GM21390 (cell line): ENCODE data around the gene TNIP3.

Source experiments
- ATAC-seq: cut with Tn5 transposase; IDR thresholded peaks from one replicate; pipeline ENCODE4 v1.9.1; 2021; ENCODE audit not compliant: unreplicated experiment

Gene TNIP3

GRCh38 chr4:121140716-121141460 is 23.2 kb downstream of the TNIP3 start:
- no peak for ATAC-seq

- ATAC-seq: peak; percentile 77
These were observed 24.4 kb downstream of the TNIP3 start for GRCh38 chr4:121139533-121140222.

GRCh38 chr4:121138039-121138825 is 25.9 kb downstream of the TNIP3 start:
- no peak for ATAC-seq

DNA sequence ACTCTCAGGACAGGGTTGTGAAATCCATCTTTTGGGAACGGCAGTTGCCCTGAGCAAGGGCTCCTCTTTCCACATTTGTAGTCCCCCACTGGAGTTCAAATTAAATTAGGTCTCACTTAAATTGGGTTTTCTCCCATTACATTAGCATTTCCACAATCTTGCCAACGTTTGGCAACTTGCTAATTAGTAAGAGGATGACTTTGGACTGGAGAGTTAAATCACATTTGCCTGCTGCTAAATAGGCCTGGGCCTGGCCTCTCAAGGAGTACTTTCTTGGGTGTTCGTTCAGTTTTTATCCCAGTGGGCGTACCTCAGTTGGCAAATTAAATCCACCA is 33.8 kb downstream of the TNIP3 start:
- ATAC-seq: no peak

GRCh38 chr4:121129606-121130325 is 34.4 kb downstream of the TNIP3 start:
- ATAC-seq: no peak

DNA sequence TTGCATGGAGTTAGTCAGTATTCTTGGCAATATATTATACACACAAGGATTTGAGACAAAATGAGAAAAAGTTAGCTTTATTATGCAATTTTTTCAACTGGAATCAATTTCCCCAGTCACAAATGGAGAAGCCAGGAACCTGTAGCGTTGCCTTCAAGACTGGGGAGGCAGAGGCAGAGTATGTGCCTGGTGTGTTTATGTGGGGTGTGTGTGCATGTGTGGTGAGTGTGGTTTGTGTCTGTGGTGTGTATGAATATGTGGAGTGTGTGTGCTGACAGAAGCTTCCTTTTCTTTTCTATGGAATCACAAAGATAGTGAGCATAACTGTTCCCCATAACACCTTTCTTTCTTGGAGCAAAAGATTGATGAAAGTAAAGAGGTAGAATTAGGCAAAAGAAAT is 37.0 kb downstream of the TNIP3 start:
- ATAC-seq: no peak

- no peak for ATAC-seq
These were observed 37.6 kb downstream of the TNIP3 start for GRCh38 chr4:121126449-121127006.

- no peak for ATAC-seq
These were observed 38.6 kb downstream of the TNIP3 start for GRCh38 chr4:121125498-121125885.

GRCh38 chr4:121122661-121123060 is 41.5 kb downstream of the TNIP3 start:
- no peak for ATAC-seq

- ATAC-seq: no peak
These were observed 44.4 kb downstream of the TNIP3 start for GRCh38 chr4:121119715-121120114.

DNA sequence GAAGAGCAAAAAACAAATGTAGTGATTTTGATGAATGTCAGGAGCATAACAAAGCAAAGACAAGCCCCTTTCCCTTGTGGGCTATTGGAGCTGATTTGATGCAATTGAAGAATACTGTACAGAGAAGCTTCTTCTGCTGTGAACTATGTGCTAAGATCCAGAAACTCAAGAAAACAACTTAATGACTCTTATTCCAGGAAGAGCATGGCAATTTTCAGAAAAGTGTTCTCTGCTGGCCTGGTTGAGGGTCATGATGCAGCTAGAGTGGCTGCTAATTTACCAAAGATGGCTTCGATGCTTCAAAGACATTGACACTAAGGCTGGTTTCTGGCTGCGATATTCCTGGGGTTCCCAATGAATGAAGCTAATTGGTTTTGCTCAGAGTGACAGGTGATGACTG is 45.8 kb downstream of the TNIP3 start:
- ATAC-seq: no peak

- ATAC-seq: no peak
These were observed 49.4 kb downstream of the TNIP3 start for GRCh38 chr4:121114756-121115155.

DNA sequence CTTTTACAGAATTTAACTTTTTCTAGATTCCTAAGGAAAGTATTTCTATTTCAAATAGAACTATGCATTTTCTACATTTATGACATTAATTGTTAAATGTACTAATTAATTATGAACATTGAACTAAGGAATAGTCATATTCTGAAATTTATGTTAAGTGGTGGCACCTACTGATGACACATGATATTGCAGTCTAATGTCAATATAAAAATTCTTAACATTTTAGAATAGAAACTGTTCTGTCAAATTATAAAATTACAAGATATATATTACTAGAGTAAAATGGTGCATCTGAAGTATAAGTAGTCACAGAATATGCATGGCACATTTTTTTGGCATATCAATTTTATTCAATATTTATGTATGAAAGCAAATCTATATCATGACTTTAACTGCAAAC is 51.6 kb downstream of the TNIP3 start:
- no peak for ATAC-seq

GRCh38 chr4:121108557-121108956 is 55.6 kb downstream of the TNIP3 start:
- ATAC-seq: no peak

- ATAC-seq: no peak
These were observed 56.6 kb downstream of the TNIP3 start for GRCh38 chr4:121107507-121107906.

DNA sequence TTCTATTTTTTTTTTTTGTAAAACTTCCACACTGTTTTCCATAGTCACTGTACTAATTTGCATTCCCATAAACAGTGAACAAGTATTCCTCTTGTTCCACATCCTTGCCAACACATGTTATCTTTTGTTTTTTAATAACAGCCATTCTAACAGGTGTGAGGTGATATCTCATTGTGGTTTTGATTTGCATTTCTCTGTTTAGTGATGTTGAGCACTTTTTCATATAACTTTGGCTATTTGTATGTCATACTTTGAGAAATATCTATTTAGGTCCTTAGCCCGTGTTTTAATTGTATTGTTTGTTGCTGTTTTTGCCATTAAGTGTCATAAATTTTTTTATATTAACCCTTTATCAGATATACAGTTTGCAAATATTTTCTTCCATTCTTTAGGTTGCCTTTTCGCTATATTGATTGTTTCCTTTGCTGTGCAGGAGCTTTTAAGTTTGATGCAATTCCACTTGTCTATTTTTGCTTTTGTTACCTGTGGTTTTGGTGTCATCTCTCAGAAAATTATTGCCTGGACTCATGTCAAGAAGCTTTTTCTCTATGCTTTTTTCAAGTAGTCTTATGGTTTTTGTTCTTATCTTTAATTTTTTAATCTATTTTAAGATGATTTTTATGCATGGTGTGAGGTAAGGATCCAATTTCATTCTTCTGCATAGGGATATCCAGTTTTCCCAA is 63.9 kb downstream of the TNIP3 start:
- ATAC-seq: no peak

DNA sequence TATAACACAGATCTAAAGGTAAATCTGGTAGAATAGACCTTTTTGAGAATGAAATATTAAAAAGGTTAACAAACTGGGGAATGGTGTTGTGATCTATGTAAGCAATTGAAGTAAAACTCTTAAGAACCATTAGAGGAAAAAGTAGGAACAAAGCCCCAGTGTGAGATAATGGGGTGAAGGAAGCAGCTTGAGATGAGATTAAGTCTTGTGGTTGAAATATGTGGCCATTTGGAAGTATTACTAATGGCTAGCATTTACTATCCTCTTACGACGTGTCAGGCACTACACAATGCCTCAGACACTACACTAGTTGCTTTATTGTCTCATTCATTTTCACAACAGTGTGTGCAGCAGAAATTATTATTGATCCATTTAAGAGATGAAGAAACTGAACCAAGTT is 65.9 kb downstream of the TNIP3 start:
- no peak for ATAC-seq

- no peak for ATAC-seq
These were observed 67.5 kb downstream of the TNIP3 start for GRCh38 chr4:121096629-121097028.

GRCh38 chr4:121096191-121096590 is 67.9 kb downstream of the TNIP3 start:
- no peak for ATAC-seq

DNA sequence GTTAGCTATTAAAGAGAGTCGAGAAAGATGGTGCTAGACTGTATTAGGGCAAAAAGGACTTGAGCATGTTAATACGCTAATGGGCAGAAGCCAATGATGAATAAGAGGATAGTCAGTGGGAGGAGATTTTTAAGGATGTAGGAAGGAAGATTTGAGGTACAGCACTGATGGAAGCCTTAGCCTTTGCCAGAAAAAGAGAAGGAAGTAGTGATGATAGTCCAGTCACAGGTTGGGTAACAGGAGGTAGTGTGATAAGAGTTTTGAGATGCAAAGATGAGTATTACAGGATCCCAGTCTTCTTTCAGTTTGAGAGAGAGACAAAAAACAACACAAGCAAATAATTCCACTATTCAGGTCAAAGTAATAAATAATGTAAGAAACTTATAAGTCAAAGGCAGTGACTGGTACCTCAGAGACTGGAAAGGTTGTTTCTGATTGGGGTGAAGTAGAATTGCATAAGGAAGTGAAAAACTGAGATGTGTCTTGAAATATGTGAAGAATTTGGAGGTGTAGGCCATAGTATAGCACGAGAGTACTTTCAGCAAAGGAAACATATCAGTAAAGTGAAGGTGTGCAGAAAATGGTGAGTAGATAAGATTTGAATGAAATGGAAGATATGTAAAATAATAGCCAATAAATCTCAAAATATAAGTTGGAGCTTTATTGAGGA is 69.7 kb downstream of the TNIP3 start:
- ATAC-seq: no peak
